IMR-90 (cell line): ENCODE data around the gene SH3RF1. TPM values are rescaled to one million over a fixed set of nuclear protein-coding genes. Genes with fewer than 3 reads are reported as not detected.

Experiments used
- ATAC-seq: fragments of 200-7000 bp; cut with Tn5 transposase; 2 replicates; pipeline ENCODE4 v1.9.1; 2020; ENCODE audit warnings: low read depth, mild to moderate bottlenecking, moderate library complexity
- BruUV-seq: library from RNA; stranded (reverse); fragments of 400-500 nt; replicated peaks from 2 replicates; lab custom pipeline; 2021; lab: Mats Ljungman, UMichigan
- CTCF ChIA-PET: fragments of 300-600 bp; formaldehyde crosslinking; extraction: SDS; loops from one replicate; lab custom pipeline; 2021; ENCODE audit warnings: antibody characterized with exemption; lab: Yijun Ruan, JAX
- POLR2A ChIA-PET: fragments of 300-600 bp; sonication (Branson Sonifier 250); formaldehyde crosslinking; loops from one replicate; lab custom pipeline; 2022; ENCODE audit warnings: antibody characterized with exemption; ENCODE audit not compliant: unreplicated experiment; lab: Charles Lee
- DNase-seq: peaks from one replicate; pipeline ENCODE4 v3.0.0; 2013
- H2AFZ ChIP-seq: replicated peaks from 2 replicates; pipeline ENCODE3; 2013; ENCODE audit warnings: low read length, mild to moderate bottlenecking; ENCODE audit not compliant: poor library complexity
- H2AK5ac ChIP-seq: 2 replicates; pipeline ENCODE4 v1.6.1; 2013; ENCODE audit warnings: low read depth, low read length, inconsistent platforms
- H2AK9ac ChIP-seq: replicated peaks from 2 replicates; pipeline ENCODE3; 2013; ENCODE audit warnings: mild to moderate bottlenecking, low read depth, low read length, moderate library complexity; ENCODE audit not compliant: poor library complexity
- H2BK120ac ChIP-seq: 2 replicates; pipeline ENCODE4 v1.6.1; 2013; ENCODE audit warnings: low read depth, low read length, inconsistent platforms
- H2BK15ac ChIP-seq: 3 replicates; pipeline ENCODE4 v1.6.1; 2013; ENCODE audit warnings: low read depth, low read length, inconsistent platforms
- H2BK20ac ChIP-seq: 2 replicates; pipeline ENCODE4 v1.6.1; 2013; ENCODE audit warnings: low read depth, mild to moderate bottlenecking, inconsistent platforms, low read length, moderate library complexity
- H2BK5ac ChIP-seq: 2 replicates; pipeline ENCODE4 v1.6.1; 2013; ENCODE audit warnings: mild to moderate bottlenecking, low read depth, low read length, inconsistent platforms; ENCODE audit not compliant: poor library complexity, severe bottlenecking
- H3K14ac ChIP-seq: replicated peaks from 2 replicates; pipeline ENCODE4 v1.6.1; 2013; ENCODE audit warnings: low read depth, low read length, inconsistent platforms
- H3K18ac ChIP-seq: 2 replicates; pipeline ENCODE4 v1.6.1; 2013; ENCODE audit warnings: low read depth, low read length, control low read depth
- H3K23ac ChIP-seq: 2 replicates; pipeline ENCODE4 v1.6.1; 2013; ENCODE audit warnings: low read depth, low read length, inconsistent platforms
- H3K27ac ChIP-seq: 2 replicates; pipeline ENCODE4 v1.5.1; 2013; ENCODE audit warnings: mild to moderate bottlenecking, control low read depth, low read length; ENCODE audit not compliant: insufficient read depth
- H3K27me3 ChIP-seq: 2 replicates; pipeline ENCODE4 v1.6.1; 2013; ENCODE audit warnings: low read length; ENCODE audit not compliant: control insufficient read depth, insufficient read depth
- H3K36me3 ChIP-seq: 2 replicates; pipeline ENCODE4 v1.6.1; 2013; ENCODE audit warnings: low read length, mixed read lengths; ENCODE audit not compliant: control insufficient read depth, insufficient read depth
- H3K4ac ChIP-seq: 2 replicates; pipeline ENCODE4 v1.6.1; 2013; ENCODE audit warnings: low read depth, low read length, inconsistent platforms
- H3K4me1 ChIP-seq: 2 replicates; pipeline ENCODE4 v1.6.1; 2013; ENCODE audit warnings: low read length, mixed read lengths; ENCODE audit not compliant: control insufficient read depth, insufficient read depth
- H3K4me2 ChIP-seq: 2 replicates; pipeline ENCODE4 v1.6.1; 2013; ENCODE audit warnings: low read depth, mild to moderate bottlenecking, control low read depth, low read length, moderate library complexity
- H3K4me3 ChIP-seq: 2 replicates; pipeline ENCODE4 v1.5.1; 2013; ENCODE audit warnings: low read depth, mild to moderate bottlenecking, control low read depth, low read length, moderate library complexity; ENCODE audit not compliant: insufficient read depth
- H3K56ac ChIP-seq: 2 replicates; pipeline ENCODE4 v1.6.1; 2013; ENCODE audit warnings: low read length, inconsistent platforms; ENCODE audit not compliant: insufficient read depth; ENCODE audit errors: extremely low read depth
- H3K79me1 ChIP-seq, 2 experiments: 2 replicates each; pipeline ENCODE4 v1.6.1; 2013; ENCODE audit warnings: low read length in 2 of 2, inconsistent platforms in 1 of 2, low read depth in 1 of 2
- H3K9ac ChIP-seq: 2 replicates; pipeline ENCODE4 v1.6.1; 2013; ENCODE audit warnings: low read depth, low read length, control low read depth
- H3K9me1 ChIP-seq: 2 replicates; pipeline ENCODE4 v1.6.1; 2013; ENCODE audit warnings: low read length, inconsistent platforms; ENCODE audit not compliant: insufficient read depth
- H3K9me3 ChIP-seq: 2 replicates; pipeline ENCODE4 v1.6.1; 2013; ENCODE audit warnings: low read length; ENCODE audit not compliant: control insufficient read depth, insufficient read depth
- H4K20me1 ChIP-seq: 2 replicates; pipeline ENCODE4 v1.6.1; 2013; ENCODE audit warnings: low read length, inconsistent platforms; ENCODE audit not compliant: insufficient read depth
- H4K5ac ChIP-seq: 2 replicates; pipeline ENCODE4 v1.6.1; 2013; ENCODE audit warnings: mild to moderate bottlenecking, low read depth, low read length, control low read depth
- H4K8ac ChIP-seq, 2 experiments: 2 replicates each; pipeline ENCODE4 v1.6.1; 2013; ENCODE audit warnings: low read depth in 2 of 2, low read length in 2 of 2, control low read depth in 1 of 2, inconsistent platforms in 1 of 2
- H4K91ac ChIP-seq: 2 replicates; pipeline ENCODE4 v1.6.1; 2013; ENCODE audit warnings: low read depth, low read length, inconsistent platforms; ENCODE audit not compliant: insufficient read depth
- MAFK ChIP-seq: IDR thresholded peaks from 2 replicates; pipeline ENCODE4 v1.6.1; 2012; ENCODE audit warnings: low read depth, low read length, improper control_type of control experiment
- SMC3 ChIP-seq: fragments of 150-350 bp; IDR thresholded peaks from 2 replicates; pipeline ENCODE4 v1.6.1; 2016; ENCODE audit warnings: low read depth, mild to moderate bottlenecking, antibody characterized with exemption, low read length, moderate library complexity
- dilution Hi-C: fragments of 300-500 bp; cut with HindIII; formaldehyde crosslinking; loops from one replicate; pipeline ENCODE4 v1.14.3; 2018; ENCODE audit warnings: low sequenced_read_pairs; ENCODE audit not compliant: unreplicated experiment
- in situ Hi-C: fragments of 300-500 bp; cut with MboI; formaldehyde crosslinking; loops from 3 replicates; pipeline ENCODE4 v1.14.3; 2019; ENCODE audit warnings: low sequenced_read_pairs, inconsistent platforms, mixed read lengths
- intact Hi-C: fragments of 100-400 bp; cut with micrococcal nuclease; formaldehyde crosslinking; loops from 2 replicates; pipeline ENCODE4 v1.10.0; 2022
- polyA plus RNA-seq, 3 experiments: library from polyadenylated mRNA; depleted of rRNA; stranded (reverse); fragments of >200 nt; gene quantifications; 2 replicates each; pipeline ENCODE4 v1.2.3, GENCODE V29; 2012; ENCODE audit warnings: low replicate concordance in 1 of 3
- total RNA-seq: library from RNA; depleted of rRNA; stranded (reverse); fragments of >200 nt; gene quantifications from 2 replicates; pipeline ENCODE4 v1.2.3, GENCODE V29; 2012

SH3RF1 gene
- total and polyA plus RNA-seq, 2 of the 4 experiments (the other 2 are of a cell fraction) = 22.0 to 29.8 TPM

DNA sequence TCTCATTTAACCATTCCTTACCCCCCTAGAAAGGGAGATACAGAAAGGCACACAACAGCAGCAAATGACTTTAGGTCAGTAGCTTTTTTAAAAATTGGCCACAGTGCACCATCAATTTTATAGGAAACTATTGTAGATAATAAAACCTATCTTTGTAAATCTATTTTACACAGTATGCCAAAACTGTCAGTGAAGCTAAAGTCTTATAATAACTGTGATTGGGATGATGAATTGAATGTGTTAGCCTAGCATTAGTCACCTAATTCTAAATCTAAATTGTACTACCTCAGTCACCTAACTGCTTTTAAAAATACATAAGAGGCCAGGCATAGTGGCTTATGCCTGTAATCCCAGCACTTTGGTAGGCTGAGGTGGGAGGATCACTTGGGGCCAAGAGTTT lies 44.2 kb downstream of the SH3RF1 start:
- Histone ChIP-seq H3K36me3 (peaks cover 2% of the 10 kb centered on the region; the same call in 1 of the 2 replicates), H3K56ac (no peak overlapping the region), H4K5ac (no peak overlapping the region), H4K8ac (peak overlapping the region; percentile 6 to 36; a peak in 1 of 4 replicates), H3K79me1 (peaks cover 26 to 67% of the 10 kb centered on the region in 2 experiments), H2BK20ac (no peak overlapping the region), H3K23ac (no peak overlapping the region), H3K9ac (no peak overlapping the region; the same call in 1 of the 2 replicates), H3K9me3 (no peaks in the 10 kb centered on the region), H2AFZ (no peak overlapping the region), H3K14ac (peak overlapping the region; percentile 43; the same call in 1 of the 2 replicates), H3K4me1 (peaks cover 26% of the 10 kb centered on the region), H4K91ac (no peak overlapping the region), H2AK5ac (0 out of 2 replicates have a peak overlapping the region, but pooled peaks have one; percentile 28), H3K27me3 (no peaks in the 10 kb centered on the region), H3K4me3 (no peak overlapping the region), H3K4ac (peak overlapping the region; percentile 24; the same call in 1 of the 2 replicates), H4K20me1 (peaks cover 26% of the 10 kb centered on the region; the same call in 1 of the 2 replicates), H2AK9ac (no peak overlapping the region), H2BK15ac (peak overlapping the region; percentile 39; the same call in 1 of the 3 replicates), H2BK120ac (peak overlapping the region; percentile 45; the same call in 1 of the 2 replicates), H3K27ac (no peak overlapping the region), H3K18ac (no peak overlapping the region; the same call in 1 of the 2 replicates), H2BK5ac (peak overlapping the region; percentile 72), H3K4me2 (no peak overlapping the region), H3K9me1 (peaks cover 28% of the 10 kb centered on the region)
- ChIA-PET CTCF (no interaction called here), POLR2A (no interaction called here)
- intact Hi-C loops (no loop called here), in situ Hi-C loops (no loop called here), dilution Hi-C loops (no loop called here)
- ATAC-seq (no peak), DNase-seq (no peak)
- no TSS peak for BruUV-seq
- no peak for TF ChIP-seq MAFK
- no peak for TF ChIP-seq SMC3
